NCI-H2196 treated with DMSO at 0.1 percent for 48 hours (cell line): ENCODE data around the gene ETV5.

Source experiments
- DNase-seq: peaks from one replicate; lab custom pipeline; 2025; ENCODE audit not compliant: unreplicated experiment; lab: John Stamatoyannopoulos, UW

ETV5 gene

DNA sequence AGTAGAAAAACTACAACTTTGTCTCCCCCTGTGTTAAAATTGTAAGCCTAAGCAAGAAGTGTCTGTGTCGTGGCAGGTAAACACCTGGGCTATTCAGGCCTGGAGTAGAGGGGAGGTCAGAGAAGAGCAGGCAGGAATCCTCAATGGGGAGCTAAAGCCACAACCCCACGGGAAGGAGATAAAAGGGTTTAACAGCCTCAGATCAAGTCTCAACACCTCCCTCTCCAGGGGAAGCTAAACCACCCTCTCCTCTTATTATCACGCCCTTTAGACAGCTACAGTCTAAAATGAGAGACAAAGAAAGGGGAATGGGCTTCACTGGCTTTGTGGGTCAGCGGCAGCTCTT, 11.6 kb downstream of the ETV5 start:
- no peak for DNase-seq

DNA sequence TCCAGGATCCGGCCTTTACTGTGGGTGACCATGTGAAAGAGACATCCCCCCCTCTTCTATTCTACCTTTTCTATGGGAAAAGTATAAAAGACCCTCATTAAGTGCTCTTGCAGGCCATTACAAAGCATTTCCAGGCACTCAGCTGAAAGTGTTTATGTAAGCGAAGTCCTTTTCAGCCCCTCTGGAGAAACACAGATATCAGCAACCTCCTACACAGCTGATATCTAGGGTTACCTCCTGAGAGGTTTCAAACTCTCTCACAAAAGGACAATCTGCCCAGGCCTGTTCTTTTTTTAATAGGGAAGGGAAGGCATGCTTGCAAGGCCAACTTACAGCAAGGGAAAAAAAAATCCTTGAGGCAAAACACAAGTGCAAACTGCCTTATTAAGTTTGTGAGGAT, 12.6 kb downstream of the ETV5 start:
- no peak for DNase-seq

DNA sequence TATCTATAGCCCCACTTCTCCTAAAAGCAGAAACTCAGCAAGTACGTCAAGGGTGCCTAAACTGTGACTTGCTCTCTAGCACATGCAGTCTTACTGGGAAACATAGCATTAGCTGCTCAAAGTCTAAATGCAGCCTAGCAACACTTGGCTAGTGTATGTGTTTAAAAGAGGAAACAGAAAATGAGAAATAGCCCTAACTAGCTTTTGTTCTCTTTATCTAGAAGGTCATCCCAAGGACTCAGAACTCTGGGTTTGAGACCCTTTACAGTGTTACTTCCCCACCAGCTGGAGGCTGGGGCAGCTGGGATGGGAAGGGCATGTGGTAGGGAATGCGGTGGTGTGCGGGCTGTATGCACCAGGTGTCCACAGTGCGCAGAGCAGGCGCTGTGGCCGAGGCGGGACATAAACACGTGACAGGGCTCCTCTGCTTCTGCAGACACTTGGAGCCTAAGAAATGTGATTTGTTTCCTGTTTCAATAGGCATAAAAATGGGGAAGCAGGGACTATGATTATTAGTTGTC, 13.3 kb downstream of the ETV5 start:
- DNase-seq = no peak

DNA sequence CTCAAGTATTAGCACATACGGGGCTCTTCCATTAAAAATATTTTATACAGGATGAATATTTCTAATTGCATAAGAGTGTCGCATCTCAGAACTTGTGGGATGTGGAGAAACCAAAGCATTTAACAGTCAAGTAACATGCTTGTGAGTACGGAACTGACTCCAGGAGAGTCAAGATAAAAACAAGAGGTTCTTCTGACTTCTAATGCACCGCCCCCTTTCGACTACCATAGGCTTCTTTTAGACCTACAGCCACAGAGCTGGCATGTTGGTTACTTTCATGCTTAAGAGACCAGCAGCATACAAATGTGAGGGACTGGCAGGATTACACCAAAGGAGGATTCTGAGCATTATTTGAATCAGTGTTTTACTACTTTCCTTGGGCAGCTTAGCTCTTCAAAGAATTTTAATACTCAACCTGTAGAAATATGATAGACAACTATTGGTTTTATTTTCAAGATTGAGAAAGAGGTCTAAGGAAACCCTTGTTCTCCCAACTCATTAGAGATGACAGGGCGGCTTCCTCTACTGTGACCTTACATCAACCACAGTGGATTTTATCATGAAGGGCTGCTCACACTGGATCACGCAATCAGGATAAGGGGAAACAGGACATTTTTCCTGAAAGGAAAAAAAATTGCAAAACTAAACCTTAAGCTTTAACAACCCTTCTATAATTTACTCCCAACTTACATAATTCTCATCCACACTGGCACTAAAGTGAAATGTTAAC, 14.0 kb downstream of the ETV5 start:
- DNase-seq = no peak

DNA sequence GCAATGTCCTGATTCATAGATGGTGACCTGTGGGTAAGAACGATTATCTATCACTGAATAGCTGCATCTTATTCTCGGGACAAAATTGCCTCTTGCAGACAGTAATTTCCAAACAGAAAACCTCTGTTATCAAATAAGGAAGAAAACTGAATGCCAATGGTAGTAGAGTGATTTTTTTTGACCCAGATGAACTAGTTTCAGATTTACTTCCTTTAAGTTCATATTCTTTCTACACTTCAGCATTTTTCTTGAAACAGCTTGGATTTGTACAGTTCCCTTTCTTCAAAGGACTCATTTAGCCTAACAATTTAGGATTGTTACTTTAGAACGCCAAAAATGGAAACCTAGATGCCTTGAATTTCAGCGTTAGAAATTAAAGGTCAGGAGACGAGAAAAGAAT, 14.6 kb downstream of the ETV5 start:
- no peak for DNase-seq

DNA sequence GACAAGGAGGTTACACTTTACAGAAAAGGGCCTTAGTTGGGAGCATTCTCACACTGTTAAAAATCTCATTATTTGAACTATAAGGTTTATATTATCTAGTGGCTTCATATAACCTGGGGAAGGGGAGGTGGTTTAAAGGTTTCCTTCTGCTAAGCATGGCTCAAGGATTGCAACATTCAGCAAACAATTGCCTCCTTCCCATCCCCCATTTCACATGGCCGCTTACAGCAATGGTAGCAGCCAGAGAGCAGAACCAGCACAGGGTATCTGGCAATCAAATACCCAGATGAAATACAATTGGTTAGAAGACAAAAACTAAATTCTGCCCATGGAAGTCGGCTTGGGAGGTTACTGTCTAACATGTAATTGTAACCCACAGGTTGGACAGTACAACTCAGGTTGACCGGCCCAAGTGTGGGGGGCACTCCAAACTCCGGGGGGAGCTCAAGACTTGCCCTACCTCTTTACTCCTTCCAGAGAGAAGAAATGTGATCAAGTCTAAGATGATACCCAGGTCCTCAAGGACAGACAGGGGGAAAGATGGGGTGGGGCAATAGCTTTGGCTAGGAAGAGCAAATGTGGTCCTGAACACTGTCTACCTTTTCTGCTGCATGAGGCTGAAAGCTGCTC, 15.5 kb downstream of the ETV5 start:
- no peak for DNase-seq

DNA sequence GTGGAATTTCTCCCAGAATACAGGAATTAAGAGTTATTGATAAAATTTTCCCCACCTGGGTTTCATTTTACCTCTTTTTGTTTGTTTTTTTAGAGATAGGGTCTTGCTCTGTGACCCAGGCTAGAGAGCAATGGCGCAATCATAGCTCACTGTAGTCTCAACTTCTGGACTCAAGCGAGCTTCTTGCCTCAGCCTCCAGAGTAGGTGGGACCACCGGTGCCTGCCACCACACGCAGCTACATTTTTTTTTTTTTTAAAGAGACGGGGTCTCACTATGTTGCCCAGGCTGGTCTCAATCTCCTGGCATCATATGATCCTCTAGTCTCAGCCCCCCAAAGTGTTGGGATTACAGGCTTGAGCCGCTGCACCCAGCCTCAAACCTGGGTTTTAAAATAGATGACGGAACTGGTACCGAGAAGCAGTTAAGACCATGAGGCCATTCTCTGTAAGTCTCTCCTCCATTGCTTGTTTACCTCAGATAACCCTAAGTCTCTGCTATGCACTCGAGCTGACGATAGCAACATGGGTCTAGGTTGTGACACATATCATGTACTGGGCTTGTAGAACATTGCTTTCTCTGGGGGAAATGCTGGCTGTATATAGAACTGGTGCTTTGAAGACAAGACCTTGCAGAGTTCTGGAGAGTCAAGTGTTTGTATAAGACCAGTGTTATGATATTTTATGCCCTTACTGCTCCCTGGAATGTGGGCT, 16.4 kb downstream of the ETV5 start:
- no peak for DNase-seq

DNA sequence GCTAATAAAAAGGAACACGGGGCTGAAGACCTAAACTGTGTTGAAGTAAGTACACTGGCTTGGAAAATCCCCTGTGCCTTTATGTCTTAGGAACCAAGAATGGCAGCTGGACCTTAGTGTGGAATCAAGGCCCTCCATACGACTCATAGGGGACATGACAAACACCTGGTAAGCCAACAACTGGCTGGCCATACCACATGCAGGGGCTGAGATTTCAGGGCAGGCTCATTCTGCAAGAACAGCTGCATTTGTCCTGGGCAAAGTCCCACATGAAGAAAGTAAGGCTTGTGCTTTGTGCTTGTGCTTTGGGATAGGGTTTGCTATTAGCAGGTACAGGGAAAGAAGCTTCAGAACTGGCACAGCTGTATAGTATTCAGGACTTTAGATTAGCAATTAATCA, 18.0 kb downstream of the ETV5 start:
- no peak for DNase-seq

DNA sequence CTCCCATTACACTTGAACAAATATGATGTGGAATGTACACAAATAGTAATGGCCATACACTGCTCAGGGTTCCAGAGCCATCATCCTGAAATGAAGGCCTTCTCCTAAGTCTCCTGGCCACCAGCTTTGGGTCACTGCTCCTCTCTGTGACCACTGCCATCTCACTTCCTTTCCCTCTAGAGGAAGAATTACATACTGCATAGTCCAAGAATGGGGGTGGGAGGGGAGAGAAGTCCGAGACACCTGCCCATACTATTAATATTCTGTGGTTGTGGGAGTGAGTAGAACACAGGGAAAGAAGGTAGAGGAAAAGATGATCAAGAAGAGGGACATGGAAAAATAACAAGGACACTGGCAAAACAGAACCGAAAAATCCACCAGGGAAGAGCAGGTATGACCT, 20.6 kb downstream of the ETV5 start:
- no peak for DNase-seq

DNA sequence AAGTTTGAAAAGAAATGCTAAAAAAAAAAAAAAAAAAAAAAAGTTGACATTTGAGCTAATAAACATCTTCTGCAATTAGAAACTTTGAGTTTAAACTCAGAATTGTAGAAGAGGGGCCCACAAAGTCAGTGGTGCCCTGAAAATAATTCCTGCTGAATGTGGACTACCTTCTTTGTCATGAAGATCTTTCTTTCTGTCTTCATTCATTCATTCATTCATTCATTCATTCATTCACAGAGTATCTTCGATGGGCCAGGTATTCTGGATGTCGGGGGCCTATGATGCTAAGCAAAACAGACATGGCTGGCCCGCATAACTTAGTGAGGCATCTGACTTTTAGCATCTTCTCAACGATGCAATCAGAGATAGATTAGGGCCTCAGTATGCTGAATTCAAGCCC, 24.6 kb downstream of the ETV5 start:
- DNase-seq = no peak

DNA sequence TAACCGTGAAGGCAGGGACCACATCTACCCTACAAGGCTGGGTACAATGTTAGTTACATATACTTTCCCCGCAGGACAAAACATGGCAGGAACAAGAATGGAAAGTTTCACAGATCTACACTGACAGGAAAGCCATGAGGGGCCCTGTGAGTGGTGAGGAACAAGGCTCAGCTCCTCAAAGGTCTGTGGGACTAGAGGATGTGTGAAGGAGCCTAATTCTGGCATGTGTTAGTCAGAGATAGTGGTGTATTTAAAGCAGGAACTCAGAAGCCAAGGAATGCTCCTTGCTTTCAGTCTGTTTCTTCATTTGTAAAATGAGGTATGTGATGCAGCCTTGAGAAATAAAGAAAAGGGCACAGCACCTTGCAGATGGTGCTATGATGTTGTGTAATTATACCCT, 25.1 kb downstream of the ETV5 start:
- DNase-seq = no peak

DNA sequence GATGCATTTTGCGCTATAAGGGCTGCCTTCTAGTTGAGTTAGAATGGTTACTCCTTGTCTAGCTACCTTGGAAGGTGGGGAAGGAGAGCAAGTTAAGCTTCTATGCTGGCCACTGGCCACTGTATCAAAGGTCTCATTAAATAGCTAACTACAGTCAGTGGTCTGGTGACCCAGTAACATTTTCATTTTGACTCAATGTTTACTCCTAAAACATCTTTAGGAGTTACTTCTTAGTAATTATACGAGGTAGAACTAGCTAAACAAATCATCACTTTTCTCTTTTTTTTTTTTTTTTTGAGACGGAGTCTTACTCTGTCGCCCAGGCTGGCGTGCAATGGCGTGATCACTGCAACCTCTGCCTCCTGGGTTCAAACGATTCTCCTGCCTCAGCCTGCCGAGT, 26.7 kb downstream of the ETV5 start:
- no peak for DNase-seq

DNA sequence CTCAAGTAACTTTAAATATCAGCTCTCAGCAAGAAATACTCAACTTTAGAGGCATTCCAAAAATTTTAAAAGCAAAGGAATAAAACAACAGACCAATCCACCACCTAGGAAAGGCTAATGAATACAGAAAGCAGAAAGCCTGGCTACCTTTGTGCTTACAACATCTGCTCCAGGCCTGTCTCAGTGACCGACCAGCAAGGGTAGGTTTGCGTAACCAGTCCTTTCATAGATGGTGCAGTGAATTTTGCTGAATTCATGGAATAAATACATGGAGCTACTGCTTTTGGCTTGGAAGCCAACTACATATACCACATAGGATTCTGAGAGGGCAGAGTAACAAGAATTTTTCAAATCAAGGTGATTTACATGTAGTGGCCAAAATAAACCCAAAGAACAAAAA, 27.2 kb downstream of the ETV5 start:
- DNase-seq = no peak

DNA sequence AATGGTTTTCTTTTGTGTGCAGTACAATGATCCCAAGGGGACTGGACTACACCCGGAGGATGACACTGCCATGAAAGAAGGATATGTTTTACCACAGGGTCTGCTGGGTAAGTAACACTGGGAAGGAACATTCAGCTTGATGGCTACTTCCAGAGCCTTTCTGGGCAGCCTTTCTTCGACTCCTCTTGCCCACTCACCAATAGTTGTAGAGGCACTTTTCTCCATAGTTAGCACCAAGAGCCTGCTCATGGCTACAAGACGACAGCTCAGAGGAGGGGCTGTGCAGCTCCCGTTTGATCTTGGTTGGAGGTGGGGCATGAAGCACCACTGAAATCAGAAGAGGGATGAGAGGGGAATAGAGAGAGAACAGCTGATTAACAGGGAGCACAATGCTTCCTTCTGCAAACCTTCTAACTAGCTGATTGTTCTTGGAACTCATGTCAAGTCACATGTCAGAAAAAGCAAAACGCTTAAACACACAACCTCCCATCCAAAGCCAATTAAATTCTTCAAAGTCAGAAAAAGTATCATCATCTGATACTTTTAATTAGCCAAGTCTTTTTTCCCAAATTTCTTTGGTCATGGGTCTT, 27.9 kb downstream of the ETV5 start:
- DNase-seq = no peak

DNA sequence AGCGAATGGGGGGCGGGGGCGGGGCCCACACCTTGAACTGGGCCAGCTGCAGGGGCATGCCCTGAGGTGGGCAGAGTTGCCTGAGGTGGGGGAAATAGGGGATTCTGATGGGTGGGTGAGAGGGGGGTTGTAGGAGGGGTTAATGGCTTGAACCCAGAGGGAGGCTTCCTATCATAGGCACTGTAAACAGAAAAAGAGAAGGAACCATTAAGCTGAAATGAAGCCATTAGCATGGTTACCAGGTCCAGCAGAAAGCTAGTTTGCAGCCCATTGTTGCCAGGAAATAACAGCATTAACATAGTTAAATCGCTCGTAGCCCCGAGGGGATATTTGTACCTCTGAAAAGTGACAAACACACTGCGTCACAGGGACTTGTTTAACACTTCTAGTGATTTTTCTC, 29.0 kb downstream of the ETV5 start:
- DNase-seq = no peak

DNA sequence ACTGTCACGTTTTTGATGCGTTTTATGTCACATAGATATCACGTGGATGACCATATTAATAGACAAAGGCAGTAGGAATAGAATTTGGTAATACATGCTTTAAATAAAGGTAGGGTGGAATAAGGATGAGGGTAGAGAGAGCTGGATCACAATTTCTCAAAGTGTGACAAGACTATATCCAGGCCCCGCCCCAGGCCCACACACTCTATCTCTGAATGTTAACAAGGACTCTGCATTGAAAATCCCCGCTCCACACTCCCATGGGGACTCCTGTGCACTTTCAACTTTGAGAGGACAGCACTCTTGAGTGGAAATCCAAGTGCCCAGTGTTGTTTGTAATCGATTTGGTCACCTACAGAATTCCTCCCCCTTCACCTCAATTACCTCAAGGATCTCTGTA, 31.4 kb downstream of the ETV5 start:
- DNase-seq = no peak

DNA sequence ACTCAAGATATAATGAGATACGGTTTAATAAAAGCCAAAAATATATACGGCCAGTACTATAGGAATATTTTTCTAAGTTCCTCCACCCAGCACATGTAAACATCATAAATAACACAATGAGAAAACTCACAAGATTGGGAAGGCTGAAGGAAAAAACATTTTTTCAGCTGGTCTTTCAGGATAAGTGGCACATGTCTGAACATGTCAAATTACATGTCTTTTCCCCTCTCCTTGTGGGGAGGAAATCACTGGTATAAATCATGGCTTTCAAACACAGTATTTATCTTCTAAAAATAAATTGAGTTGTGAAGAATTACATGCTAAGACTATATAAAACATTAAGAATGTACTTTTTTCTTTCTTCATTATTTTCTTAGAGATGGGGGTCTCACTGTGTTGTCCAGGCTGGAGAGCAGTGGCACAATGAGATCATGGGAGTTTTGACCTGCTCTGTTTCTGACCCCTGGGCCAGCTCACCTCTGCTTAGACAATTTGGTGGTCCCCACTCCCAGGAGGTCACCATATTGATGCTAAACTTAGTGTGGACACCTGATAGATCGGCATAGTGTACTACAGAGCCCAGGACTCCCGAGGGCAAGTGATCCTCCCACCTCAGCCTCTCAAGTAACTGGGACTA, 32.8 kb downstream of the ETV5 start:
- no peak for DNase-seq

DNA sequence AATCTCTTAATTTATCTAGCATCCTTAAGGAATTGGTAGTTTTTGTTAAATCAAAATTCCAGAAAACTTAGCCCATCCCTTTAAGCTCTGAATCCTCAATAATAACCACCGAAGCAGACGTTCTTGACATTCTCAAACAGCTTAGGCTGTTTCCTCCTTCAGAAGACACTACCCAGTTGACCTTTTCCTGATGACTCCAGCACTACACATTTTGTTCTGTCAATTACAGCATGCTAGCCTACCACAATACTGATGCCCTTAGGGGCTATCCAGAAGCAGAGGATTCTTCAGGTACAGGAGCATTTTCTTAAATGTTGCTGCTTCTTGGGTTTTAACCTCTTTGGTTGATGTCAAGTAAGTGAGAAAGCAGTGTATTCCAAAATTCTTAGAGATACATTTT, 33.4 kb downstream of the ETV5 start:
- no peak for DNase-seq

DNA sequence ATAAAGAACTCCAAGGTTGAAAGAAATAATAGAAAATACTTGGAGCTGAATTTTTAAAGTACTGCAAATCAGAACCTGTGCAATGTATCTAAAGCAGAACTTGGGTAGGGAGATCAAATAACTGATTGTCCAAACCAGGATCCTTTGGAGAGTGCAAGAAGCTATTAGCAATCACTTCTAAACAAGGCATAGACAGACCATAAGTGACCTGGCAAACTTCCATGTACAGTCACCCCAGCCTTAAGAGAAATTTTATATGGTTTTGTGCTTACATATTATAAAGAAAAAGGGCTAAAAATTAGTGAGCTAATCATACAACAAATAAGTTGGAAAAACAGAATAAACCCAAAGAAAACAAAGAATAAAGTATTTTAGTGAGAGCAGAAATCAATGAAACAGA, 35.2 kb downstream of the ETV5 start:
- DNase-seq = no peak

DNA sequence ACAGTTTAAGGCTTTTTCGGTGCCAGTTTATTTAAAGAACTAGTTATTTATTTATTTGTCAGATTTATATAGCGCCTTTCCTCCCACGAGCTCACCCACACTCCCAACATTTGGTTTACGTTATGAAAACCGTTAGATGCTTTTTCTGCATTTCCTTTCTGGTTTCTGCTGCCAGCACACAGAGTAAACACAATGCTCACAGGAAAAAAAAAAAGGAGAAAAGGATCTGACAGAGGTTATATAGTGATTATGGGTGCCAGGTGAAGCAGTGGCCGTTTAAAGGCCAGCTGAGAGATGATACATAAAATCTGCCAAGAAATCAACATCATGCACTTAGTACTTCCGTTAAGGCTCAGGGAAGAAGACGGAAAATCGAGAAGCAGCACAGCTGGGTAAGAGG, 37.9 kb downstream of the ETV5 start:
- DNase-seq = no peak

DNA sequence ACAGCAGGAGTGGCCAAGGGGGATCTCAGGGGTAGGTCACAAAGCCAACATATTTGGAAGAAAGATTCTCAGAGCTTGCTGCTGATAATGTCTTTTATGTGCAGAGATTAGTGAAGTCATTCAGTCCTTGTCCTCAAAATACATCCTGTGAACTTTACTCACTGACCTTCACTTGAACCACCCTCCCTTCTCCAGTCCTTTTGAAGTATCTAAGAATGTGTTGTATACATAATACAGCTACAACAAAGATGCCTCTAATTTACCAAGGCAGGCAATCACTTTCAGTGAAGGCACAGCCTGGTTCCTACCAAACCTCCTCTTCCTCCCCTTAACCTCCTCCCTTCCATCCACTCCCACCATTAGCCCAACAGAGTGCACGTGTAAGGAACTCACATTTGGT, 38.3 kb downstream of the ETV5 start:
- no peak for DNase-seq

DNA sequence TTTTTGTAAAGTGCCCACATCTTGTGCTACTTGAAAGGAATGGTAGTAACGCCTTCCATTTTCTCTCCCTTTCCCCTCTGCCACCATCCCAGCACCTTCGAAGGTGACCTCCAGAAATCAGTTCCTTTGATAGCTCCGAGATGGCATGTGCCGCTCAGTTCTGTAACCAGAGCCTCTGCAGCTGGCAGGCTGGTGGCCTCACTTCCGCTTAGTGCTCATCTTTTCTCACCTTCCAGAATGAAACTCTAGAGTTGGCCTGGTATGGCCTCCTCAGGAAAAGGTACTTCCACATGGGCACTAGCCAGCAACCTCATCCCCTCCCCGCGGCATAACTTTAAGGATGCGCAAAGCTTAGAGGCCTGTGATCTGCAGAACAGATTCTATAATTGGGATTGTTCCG, 38.8 kb downstream of the ETV5 start:
- no peak for DNase-seq
